Stromal cell of bone marrow (primary cell): Measurements from ENCODE around the gene ZFYVE28.

Source experiments
- DNase-seq: peaks from one replicate; pipeline ENCODE4 v3.0.0-alpha.2; 2012; ENCODE audit warnings: low read depth

ZFYVE28 gene

DNA sequence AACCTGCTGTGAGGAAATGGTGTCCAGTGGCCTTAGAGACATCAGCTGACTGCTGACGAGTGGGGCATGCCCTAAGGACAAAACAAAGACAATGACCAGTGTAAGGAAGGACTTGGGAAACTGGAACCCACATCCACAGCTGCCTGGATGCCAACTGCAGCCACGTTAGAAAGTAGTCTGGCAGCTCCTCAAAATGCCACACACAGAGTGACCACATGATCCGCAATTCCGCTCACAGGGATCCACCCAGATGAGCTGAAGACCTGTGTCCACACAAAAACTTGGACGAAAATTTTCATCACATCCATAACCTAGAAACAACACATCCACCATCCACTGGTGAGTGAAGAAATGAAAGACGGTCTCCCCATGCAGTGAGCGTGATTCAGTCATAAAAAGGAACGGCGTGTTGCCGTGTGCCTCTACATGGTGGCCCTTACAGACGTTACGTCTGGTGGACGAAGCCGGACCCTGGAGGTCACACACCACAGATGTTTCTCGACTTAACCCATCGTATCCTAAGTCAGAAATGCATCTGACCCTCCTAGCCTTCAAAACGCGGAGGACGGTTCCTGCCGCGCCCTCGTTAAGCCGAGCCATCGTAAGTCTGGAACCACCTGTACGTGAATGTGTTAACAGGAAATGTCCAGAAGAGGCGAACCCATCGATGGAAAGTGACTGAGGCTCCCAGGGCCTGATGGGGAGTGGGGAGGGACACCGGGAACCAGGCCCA is 115.9 kb downstream of the ZFYVE28 start:
- no peak for DNase-seq

DNA sequence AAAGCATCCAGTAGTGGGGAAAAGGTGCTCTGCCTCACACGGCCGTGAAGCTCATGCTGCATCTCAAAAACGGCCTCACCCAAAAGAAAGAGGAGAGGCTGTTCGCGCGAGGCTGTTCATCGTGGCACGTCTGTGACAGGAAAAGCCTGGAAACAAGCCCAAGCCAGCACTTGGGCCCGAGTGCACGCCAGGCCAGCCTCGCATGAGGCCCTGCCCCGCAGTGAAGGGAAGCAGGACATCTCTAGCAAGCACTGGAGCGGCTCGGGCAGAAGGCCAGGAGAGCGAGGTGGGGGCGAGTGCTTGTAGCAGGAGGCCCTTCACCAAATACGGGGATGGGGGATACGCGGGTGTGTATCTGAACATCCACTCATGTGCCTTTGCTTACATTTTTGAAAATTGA is 116.6 kb downstream of the ZFYVE28 start:
- DNase-seq = no peak

DNA sequence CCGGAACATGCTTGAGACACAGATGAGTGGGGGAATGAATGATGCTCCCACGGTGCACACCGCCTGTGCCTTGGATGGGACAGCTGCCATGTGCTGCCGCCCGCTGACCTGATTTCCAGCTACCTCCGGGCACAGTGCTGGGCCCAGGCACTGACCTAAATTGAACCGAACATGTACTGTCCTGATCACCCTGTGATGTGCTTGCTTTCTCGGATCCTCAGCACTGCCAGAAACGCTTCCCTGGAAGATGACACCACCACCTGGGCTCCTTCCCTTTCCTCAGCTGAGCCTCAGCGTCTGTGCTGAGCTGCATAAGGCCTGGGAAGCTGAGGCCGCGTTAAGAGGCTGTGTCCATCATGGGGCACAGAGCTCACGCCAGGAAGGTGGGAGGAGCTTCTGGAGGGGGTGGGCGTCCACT is 117.2 kb downstream of the ZFYVE28 start:
- no peak for DNase-seq

- DNase-seq = no peak
Measured at GRCh38 chr4:2300431-2301224, 117.8 kb downstream of the ZFYVE28 start.

DNA sequence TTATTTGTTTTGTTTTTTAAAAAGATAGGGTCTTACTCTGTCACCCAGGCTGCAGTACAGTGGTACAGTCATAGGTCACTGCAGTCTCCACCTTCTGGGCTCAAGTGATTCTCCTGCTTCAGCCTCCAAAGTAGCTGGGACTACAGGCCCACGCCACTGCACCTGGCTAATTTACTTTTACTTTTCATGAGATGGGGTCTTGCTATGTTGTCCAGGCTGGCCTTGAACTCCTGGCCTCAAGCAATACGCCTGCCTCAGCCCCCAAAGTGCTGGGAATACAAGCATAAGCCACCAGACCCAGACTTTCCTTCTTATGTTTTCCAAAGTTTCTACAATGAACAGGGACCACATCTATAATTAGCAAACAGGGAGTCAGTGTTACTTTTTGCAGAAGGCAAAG is 118.7 kb downstream of the ZFYVE28 start:
- DNase-seq = no peak

DNA sequence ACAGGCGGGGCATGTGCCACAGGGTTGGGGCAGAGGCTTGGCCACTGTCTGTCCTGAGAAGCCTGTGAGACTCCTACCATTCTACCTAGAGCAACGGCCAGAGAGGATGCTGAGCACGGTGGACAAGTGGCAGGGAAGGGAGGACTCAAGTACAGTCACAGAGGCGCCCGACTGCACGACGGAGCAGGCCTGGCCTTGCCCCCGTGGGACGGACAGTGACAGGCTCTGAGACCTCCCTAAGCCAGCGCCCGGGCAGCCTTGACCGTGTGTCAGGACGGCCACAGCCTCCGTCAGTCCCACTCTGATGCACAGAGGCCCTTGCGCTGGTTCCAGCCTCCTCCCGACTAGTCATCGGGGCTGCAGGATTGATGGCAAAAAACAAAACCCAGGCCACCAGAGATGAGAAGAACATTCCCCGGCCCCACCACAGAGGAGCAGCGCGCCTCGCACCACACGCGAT is 119.9 kb downstream of the ZFYVE28 start:
- no peak for DNase-seq

GRCh38 chr4:2297606-2298531 is 120.6 kb downstream of the ZFYVE28 start:
- no peak for DNase-seq

- DNase-seq = no peak
Measured at GRCh38 chr4:2296631-2297601, 121.5 kb downstream of the ZFYVE28 start.

DNA sequence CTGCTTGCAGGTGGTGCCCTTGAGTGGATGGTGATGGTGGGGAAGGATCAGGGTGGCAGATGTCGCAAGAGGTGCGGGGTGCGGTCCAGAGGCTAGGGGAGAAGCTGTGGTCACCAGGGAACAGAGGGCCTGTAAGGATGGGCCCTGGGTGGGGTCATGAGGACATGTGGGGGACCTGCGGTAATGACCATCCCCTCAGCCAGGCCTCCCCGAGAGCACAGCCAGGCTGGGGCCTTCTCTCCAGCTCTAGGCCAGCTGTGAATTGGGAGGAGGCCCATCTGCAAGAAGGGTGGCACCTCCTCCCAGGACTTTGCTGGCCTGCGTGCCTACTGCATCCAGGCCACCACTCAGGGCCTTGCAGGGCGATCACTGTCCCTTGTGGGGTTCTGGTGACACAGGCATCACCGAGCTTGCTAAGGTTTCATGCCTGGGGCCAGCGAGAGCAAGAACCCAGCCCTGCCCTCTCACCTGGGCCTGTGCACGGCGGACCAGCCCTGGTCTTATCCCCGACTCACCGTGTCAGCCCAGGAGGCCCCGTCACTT is 122.5 kb downstream of the ZFYVE28 start:
- DNase-seq = no peak

- no peak for DNase-seq
Measured at GRCh38 chr4:2295500-2295899, 122.9 kb downstream of the ZFYVE28 start.

GRCh38 chr4:2292646-2293108 is 125.8 kb downstream of the ZFYVE28 start:
- DNase-seq = peak; percentile 41

GRCh38 chr4:2291705-2292645 is 126.5 kb downstream of the ZFYVE28 start:
- DNase-seq = no peak

DNA sequence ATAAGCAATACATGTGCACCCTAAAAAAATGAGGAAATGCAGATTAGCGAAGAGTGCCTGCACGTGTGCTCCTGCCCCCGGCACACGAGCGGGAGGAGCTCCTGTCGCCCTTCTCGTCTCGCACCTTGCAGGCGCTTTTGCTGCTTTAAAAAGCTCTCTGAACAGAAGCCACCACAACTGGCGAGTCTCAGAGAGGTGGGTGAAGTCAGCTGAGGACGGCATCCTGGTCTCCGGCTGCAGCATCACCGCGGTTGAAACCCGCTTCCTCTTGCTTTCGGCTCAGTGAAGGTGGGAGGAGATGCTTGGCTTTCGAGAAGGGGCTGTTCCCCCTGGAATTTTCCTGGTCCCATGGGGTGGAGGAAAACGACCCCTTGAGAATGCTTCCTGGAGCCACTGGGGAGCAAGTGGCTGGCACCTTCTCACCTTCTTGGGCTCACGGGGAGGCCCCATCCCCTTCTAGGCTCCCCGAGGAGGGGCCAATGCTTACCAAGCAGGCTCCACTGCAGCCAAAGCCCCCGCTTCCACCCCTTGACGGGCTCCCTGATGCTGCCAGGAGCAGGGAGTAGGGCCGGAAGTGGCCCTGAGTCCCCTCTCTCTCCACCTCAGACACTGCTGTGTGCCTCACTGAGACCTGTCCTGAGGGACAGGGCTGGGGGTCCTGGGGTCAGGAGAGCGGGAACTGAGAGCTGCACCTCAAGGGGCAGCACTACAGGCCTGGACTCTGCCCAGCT is 127.3 kb downstream of the ZFYVE28 start:
- DNase-seq = no peak

DNA sequence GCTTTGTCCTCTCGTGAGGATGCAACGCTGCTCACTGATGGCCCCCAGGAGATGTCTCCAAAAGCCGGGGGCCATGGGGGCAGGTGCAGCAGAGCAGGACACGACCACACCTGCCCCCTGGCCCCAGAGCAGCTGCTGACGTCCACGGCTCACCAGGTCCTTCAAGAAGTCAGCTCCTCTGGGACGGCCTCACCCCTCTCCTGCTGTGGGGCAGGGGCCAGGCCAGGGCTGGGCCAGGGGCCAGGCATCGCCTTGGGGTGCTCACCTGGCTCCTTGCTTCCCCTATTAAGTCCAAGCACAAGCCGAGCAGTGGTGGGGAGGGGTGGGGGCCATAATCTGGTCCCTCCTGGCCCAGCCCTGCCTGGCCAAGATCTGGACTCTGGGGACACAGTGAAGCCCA is 128.0 kb downstream of the ZFYVE28 start:
- no peak for DNase-seq

DNA sequence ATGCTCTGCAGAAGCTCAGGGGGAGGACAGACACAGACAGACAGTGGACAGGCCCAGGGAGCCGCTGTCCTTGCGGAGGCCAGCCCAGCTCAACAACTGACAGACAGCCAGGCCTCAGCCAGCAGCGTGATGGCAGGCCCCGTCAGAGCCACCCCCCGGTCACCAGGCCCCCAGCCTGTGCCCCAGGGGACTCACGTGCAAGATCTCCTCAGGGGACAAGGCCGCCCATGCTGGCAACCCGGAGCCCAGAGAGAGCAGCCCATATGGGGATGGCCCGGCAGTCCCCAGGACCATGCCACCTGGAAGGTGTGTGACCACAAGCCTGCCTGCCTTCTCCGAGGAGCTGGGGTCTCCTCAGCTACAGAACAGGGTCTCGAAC is 128.5 kb downstream of the ZFYVE28 start:
- no peak for DNase-seq

GRCh38 chr4:2289311-2289954 is 129.0 kb downstream of the ZFYVE28 start:
- no peak for DNase-seq

GRCh38 chr4:2288051-2288541 is 130.3 kb downstream of the ZFYVE28 start:
- DNase-seq = no peak

DNA sequence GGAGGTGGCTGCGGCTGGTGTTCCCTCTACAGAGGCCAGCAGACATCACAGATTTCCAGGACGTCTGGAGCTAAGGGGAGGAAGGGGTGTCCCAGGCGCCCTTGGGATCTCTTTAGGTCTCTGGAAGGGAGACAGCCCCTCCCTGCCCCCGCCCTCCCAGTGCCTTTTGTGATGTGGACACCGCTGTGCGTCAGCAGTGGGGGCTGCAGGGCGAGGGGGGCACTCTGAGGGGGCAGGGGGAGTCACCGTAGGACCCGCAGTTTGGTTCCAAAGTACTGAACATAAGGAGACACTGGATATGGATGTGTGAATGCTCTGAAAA is 130.9 kb downstream of the ZFYVE28 start:
- no peak for DNase-seq
